ENCODE measurements around the gene SCNN1B. TPM values are rescaled to one million over a fixed set of nuclear protein-coding genes. Genes with fewer than 3 reads are reported as not detected.
A peak's percentile ranks its signal among the peaks of the same experiment; 100 is the strongest.

Gene SCNN1B
- total RNA-seq, 2 donors from 2014 or later = not detected

DNA sequence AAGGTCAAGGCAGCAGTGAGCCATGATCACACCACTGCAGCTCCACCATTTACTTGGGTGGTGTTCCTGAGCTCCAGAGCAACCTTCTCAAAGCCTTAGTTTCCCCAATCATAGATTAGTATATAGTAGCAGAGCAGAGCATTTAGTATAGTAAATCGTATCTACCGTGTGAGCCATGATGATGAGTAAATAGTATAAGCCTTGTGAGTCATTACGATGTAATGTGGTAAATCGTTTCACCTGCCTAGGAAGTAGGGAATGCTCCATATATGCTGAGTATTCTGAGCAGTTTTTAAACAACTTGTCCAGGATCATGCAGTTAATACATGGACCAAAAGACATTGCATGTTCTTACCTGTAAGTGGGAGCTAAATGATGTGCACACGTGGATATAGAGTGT lies 66.4 kb downstream of the SCNN1B start:
- Mint-ChIP-seq H3K27me3 (ENCODE audit: insufficient read depth) (no peaks in the 10 kb centered on the region), H3K27ac (no peak overlapping the region), H3K4me1 (peaks cover 4% of the 10 kb centered on the region), H3K4me3 (no peak overlapping the region), H3K9me3 (no peaks in the 10 kb centered on the region), H3K36me3 (ENCODE audit: low read depth) (no peaks in the 10 kb centered on the region)
- TF ChIP-seq, protein P1, sequence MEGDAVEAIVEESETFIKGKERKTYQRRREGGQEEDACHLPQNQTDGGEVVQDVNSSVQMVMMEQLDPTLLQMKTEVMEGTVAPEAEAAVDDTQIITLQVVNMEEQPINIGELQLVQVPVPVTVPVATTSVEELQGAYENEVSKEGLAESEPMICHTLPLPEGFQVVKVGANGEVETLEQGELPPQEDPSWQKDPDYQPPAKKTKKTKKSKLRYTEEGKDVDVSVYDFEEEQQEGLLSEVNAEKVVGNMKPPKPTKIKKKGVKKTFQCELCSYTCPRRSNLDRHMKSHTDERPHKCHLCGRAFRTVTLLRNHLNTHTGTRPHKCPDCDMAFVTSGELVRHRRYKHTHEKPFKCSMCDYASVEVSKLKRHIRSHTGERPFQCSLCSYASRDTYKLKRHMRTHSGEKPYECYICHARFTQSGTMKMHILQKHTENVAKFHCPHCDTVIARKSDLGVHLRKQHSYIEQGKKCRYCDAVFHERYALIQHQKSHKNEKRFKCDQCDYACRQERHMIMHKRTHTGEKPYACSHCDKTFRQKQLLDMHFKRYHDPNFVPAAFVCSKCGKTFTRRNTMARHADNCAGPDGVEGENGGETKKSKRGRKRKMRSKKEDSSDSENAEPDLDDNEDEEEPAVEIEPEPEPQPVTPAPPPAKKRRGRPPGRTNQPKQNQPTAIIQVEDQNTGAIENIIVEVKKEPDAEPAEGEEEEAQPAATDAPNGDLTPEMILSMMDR (conservative IDR thresholded peaks at IDR 0.05) = no peak
- Histone ChIP-seq H3K4me3 (ENCODE audit: low read length) (no peak overlapping the region), H3K27me3 (ENCODE audit: control insufficient read depth, insufficient read depth, low read length, poor library complexity, severe bottlenecking) (no peaks in the 10 kb centered on the region), H3K4me1 (ENCODE audit: control insufficient read depth, insufficient read depth, low read length) (no peaks in the 10 kb centered on the region), H3K9ac (ENCODE audit: extremely low read depth, low read length, poor library complexity, severe bottlenecking) (no peak overlapping the region), H3K27ac (ENCODE audit: low read depth, low read length) (no peak overlapping the region), H3K36me3 (ENCODE audit: control insufficient read depth, insufficient read depth, low read length) (no peaks in the 10 kb centered on the region), H3K9me3 (ENCODE audit: control insufficient read depth, low read length) (no peaks in the 10 kb centered on the region)
- 84 to 95% methylated on average over 5 of the region's 5 CpGs for WGBS, 2 experiments (ENCODE audit: insufficient coverage in 1 of 2, insufficient read length in 1 of 2)
- DNase-seq = no peak

DNA sequence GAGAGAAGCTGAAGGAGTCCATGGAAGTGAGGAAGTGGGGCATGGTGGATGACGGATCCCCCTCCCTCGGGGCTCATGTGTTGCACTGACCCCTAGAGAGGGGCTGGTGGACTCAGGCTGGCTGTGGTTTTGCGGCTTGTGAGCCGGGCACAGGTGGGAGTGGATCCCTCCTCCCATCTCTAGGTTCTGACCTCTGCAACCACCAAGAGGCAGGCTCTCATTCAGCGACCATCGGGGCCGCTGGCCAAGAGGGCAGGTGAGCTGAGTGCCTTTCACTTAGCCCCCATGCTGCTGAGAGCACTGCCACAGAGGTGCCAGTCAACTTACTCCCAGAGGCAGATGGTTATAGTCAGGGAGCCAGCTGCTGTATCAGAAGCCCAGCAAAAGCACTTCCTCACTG lies 67.3 kb downstream of the SCNN1B start:
- WGBS, 2 experiments (ENCODE audit: insufficient coverage in 1 of 2, insufficient read length in 1 of 2) = 75 to 89% methylated on average over 4 to 7 of the region's 7 CpGs
- H3K4me3 ChIP-seq (ENCODE audit: low read length) = no peak overlapping the region
- H3K9me3 Mint-ChIP-seq = no peaks in the 10 kb centered on the region
- H3K4me1 ChIP-seq (ENCODE audit: control insufficient read depth, insufficient read depth, low read length) = no peaks in the 10 kb centered on the region
- TF ChIP-seq, protein P1 (conservative IDR thresholded peaks at IDR 0.05) = no peak
- no peak overlapping the region for H3K27ac Mint-ChIP-seq
- peaks cover 4% of the 10 kb centered on the region for H3K4me1 Mint-ChIP-seq
- no peaks in the 10 kb centered on the region for H3K27me3 Mint-ChIP-seq (ENCODE audit: insufficient read depth)
- H3K9me3 ChIP-seq (ENCODE audit: control insufficient read depth, low read length) = no peaks in the 10 kb centered on the region
- H3K4me3 Mint-ChIP-seq = no peak overlapping the region
- H3K36me3 ChIP-seq (ENCODE audit: control insufficient read depth, insufficient read depth, low read length) = no peaks in the 10 kb centered on the region
- DNase-seq = no peak
- no peaks in the 10 kb centered on the region for H3K36me3 Mint-ChIP-seq (ENCODE audit: low read depth)
- no peak overlapping the region for H3K9ac ChIP-seq (ENCODE audit: extremely low read depth, low read length, poor library complexity, severe bottlenecking)
- no peak overlapping the region for H3K27ac ChIP-seq (ENCODE audit: low read depth, low read length)
- H3K27me3 ChIP-seq (ENCODE audit: control insufficient read depth, insufficient read depth, low read length, poor library complexity, severe bottlenecking) = no peaks in the 10 kb centered on the region

DNA sequence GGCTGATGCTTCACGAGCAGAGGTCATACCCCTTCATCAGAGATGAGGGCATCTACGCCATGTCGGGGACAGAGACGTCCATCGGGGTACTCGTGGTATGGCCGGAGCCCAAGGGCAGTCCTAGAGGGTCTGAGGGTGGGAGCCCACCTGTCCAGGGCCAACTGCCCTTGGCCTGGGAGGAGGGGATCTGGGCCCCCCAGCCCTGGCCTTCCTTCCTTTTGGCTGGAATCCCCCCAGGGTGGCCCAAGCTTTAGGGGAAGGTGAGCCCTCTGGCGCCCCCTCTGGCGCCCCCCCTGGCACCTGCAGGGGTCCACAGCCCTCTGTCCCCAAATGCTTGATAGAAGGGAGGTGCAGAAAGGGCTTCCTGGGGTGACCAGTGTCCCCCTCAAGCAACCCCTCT lies 69.3 kb downstream of the SCNN1B start:
- H3K9me3 Mint-ChIP-seq = no peaks in the 10 kb centered on the region
- Histone ChIP-seq H3K27ac (ENCODE audit: low read depth, low read length) (no peak overlapping the region), H3K36me3 (ENCODE audit: control insufficient read depth, insufficient read depth, low read length) (no peaks in the 10 kb centered on the region), H3K9me3 (ENCODE audit: control insufficient read depth, low read length) (no peaks in the 10 kb centered on the region), H3K4me1 (ENCODE audit: control insufficient read depth, insufficient read depth, low read length) (no peaks in the 10 kb centered on the region), H3K9ac (ENCODE audit: extremely low read depth, low read length, poor library complexity, severe bottlenecking) (no peak overlapping the region), H3K27me3 (ENCODE audit: control insufficient read depth, insufficient read depth, low read length, poor library complexity, severe bottlenecking) (no peaks in the 10 kb centered on the region), H3K4me3 (ENCODE audit: low read length) (no peak overlapping the region)
- H3K27me3 Mint-ChIP-seq (ENCODE audit: insufficient read depth) = no peaks in the 10 kb centered on the region
- DNase-seq = no peak
- H3K4me1 Mint-ChIP-seq = no peaks in the 10 kb centered on the region
- H3K4me3 Mint-ChIP-seq = no peak overlapping the region
- no peak overlapping the region for H3K27ac Mint-ChIP-seq
- no peaks in the 10 kb centered on the region for H3K36me3 Mint-ChIP-seq (ENCODE audit: low read depth)
- TF ChIP-seq, protein P1 (conservative IDR thresholded peaks at IDR 0.05) = peak; percentile 63
- 84 to 100% methylated on average over 7 to 9 of the region's 9 CpGs for WGBS, 2 experiments (ENCODE audit: insufficient coverage in 1 of 2, insufficient read length in 1 of 2)
